ENCODE results near the gene GLS2.

- TF ChIP-seq POLR2A (IDR thresholded peaks at IDR 0.05): no peak
- TF ChIP-seq CTCF (IDR thresholded peaks at IDR 0.05): no peak
These were observed 18.7 kb downstream of the GLS2 start for GRCh38 chr12:56469007-56469930.

All from prostate gland (tissue), 2 donors.